ENCODE measurements around the gene STT3A. TPM values are rescaled to one million over a fixed set of nuclear protein-coding genes. Genes with fewer than 3 reads are reported as not detected.

STT3A gene
- total and polyA plus RNA-seq, 2 of the 13 experiments (the other 11 are each of a cell fraction or from before 2014, with no cell fraction given): 229 to 319 TPM

DNA sequence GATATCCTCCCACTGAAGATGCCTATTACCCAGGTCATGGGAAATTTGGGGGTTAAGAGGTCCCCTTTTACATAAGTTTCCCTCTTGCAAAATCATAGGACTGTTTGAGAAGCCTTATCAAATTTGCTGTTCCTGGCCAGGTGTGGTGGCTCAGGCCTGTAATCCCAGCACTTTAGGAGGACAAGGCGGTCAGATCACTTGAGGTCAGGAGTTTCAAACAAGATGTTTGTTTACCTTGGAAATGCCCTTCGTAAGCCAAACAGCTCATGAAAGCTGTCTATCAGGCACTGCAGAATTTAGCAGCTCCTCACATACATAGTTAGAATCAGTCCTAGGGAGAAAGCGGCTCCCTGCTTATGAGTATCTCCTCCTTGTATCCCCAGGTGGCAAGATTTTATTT lies 28.3 kb upstream of the STT3A start (continued):
- no peak for TF ChIP-seq LCORL (IDR thresholded peaks at IDR 0.05)
- TF ChIP-seq LCORL (CRISPR knock-in tag; IDR thresholded peaks at IDR 0.05): 0 out of 2 replicates have a peak, but pooled peaks have one; percentile 21
- no peak for TF ChIP-seq ZNF761 (CRISPR knock-in tag; conservative IDR thresholded peaks at IDR 0.05)
- TF ChIP-seq EP300 (IDR thresholded peaks at IDR 0.05; ENCODE audit: low read depth in 2 of 2, low read length in 2 of 2): peak in 1 of 2 experiments; percentile 46; a peak in 2 of 4 replicates
- TF ChIP-seq EP300 (CRISPR knock-in tag; IDR thresholded peaks at IDR 0.05; ENCODE audit: borderline replicate concordance): no peak
- TF ChIP-seq ZNF589 (CRISPR knock-in tag; conservative IDR thresholded peaks at IDR 0.05): no peak
- 0 out of 2 replicates have a peak, but pooled peaks have one; percentile 23 for TF ChIP-seq ZMYM3 (CRISPR knock-in tag; IDR thresholded peaks at IDR 0.05)
- TF ChIP-seq FOXA3 (CRISPR knock-in tag; IDR thresholded peaks at IDR 0.05): peak; percentile 61; the same call in 1 of the 2 replicates
- peak; percentile 51; the same call in 1 of the 2 replicates for TF ChIP-seq NR2F6 (IDR thresholded peaks at IDR 0.05)
- peak; percentile 37; the same call in 1 of the 2 replicates for TF ChIP-seq NR2F6 (CRISPR knock-in tag; IDR thresholded peaks at IDR 0.05)
- TF ChIP-seq, protein P1, sequence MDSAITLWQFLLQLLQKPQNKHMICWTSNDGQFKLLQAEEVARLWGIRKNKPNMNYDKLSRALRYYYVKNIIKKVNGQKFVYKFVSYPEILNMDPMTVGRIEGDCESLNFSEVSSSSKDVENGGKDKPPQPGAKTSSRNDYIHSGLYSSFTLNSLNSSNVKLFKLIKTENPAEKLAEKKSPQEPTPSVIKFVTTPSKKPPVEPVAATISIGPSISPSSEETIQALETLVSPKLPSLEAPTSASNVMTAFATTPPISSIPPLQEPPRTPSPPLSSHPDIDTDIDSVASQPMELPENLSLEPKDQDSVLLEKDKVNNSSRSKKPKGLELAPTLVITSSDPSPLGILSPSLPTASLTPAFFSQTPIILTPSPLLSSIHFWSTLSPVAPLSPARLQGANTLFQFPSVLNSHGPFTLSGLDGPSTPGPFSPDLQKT (CRISPR knock-in tag; IDR thresholded peaks at IDR 0.05; ENCODE audit: borderline replicate concordance): no peak
- TF ChIP-seq NR2F2 (IDR thresholded peaks at IDR 0.05; ENCODE audit: borderline replicate concordance, low read depth): 0 out of 2 replicates have a peak, but pooled peaks have one; percentile 36
- TF ChIP-seq, protein P2, sequence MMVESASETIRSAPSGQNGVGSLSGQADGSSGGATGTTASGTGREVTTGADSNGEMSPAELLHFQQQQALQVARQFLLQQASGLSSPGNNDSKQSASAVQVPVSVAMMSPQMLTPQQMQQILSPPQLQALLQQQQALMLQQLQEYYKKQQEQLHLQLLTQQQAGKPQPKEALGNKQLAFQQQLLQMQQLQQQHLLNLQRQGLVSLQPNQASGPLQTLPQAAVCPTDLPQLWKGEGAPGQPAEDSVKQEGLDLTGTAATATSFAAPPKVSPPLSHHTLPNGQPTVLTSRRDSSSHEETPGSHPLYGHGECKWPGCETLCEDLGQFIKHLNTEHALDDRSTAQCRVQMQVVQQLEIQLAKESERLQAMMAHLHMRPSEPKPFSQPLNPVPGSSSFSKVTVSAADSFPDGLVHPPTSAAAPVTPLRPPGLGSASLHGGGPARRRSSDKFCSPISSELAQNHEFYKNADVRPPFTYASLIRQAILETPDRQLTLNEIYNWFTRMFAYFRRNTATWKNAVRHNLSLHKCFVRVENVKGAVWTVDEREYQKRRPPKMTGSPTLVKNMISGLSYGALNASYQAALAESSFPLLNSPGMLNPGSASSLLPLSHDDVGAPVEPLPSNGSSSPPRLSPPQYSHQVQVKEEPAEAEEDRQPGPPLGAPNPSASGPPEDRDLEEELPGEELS (CRISPR knock-in tag; IDR thresholded peaks at IDR 0.05): peak; percentile 66
- TF ChIP-seq ZC3H13 (CRISPR knock-in tag; IDR thresholded peaks at IDR 0.05): no peak
- TF ChIP-seq, protein P3, sequence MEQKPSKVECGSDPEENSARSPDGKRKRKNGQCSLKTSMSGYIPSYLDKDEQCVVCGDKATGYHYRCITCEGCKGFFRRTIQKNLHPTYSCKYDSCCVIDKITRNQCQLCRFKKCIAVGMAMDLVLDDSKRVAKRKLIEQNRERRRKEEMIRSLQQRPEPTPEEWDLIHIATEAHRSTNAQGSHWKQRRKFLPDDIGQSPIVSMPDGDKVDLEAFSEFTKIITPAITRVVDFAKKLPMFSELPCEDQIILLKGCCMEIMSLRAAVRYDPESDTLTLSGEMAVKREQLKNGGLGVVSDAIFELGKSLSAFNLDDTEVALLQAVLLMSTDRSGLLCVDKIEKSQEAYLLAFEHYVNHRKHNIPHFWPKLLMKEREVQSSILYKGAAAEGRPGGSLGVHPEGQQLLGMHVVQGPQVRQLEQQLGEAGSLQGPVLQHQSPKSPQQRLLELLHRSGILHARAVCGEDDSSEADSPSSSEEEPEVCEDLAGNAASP (CRISPR knock-in tag; IDR thresholded peaks at IDR 0.05; ENCODE audit: borderline replicate concordance): peak; percentile 63; the same call in 1 of the 2 replicates
- TF ChIP-seq FIP1L1 (IDR thresholded peaks at IDR 0.05; ENCODE audit: borderline replicate concordance, insufficient read depth, low read depth, low read length): no peak
- TF ChIP-seq SOX6 (IDR thresholded peaks at IDR 0.05): no peak
- peak; percentile 30 for TF ChIP-seq SOX6 (CRISPR knock-in tag; IDR thresholded peaks at IDR 0.05)
- peak; percentile 17; the same call in 1 of the 2 replicates for TF ChIP-seq TCF7 (IDR thresholded peaks at IDR 0.05; ENCODE audit: low read depth)
- peak; percentile 48; the same call in 1 of the 2 replicates for TF ChIP-seq FOXJ3 (CRISPR knock-in tag; IDR thresholded peaks at IDR 0.05; ENCODE audit: borderline replicate concordance)
- TF ChIP-seq GATAD1 (CRISPR knock-in tag; IDR thresholded peaks at IDR 0.05): no peak
- TF ChIP-seq ZIK1 (CRISPR knock-in tag; IDR thresholded peaks at IDR 0.05; ENCODE audit: borderline replicate concordance, low read depth): no peak
- TF ChIP-seq, protein P4, sequence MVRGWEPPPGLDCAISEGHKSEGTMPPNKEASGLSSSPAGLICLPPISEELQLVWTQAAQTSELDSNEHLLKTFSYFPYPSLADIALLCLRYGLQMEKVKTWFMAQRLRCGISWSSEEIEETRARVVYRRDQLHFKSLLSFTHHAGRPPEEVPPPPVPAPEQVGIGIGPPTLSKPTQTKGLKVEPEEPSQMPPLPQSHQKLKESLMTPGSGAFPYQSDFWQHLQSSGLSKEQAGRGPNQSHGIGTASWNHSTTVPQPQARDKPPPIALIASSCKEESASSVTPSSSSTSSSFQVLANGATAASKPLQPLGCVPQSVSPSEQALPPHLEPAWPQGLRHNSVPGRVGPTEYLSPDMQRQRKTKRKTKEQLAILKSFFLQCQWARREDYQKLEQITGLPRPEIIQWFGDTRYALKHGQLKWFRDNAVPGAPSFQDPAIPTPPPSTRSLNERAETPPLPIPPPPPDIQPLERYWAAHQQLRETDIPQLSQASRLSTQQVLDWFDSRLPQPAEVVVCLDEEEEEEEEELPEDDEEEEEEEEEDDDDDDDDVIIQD (CRISPR knock-in tag; IDR thresholded peaks at IDR 0.05; ENCODE audit: low read depth): no peak
- TF ChIP-seq, protein P5, sequence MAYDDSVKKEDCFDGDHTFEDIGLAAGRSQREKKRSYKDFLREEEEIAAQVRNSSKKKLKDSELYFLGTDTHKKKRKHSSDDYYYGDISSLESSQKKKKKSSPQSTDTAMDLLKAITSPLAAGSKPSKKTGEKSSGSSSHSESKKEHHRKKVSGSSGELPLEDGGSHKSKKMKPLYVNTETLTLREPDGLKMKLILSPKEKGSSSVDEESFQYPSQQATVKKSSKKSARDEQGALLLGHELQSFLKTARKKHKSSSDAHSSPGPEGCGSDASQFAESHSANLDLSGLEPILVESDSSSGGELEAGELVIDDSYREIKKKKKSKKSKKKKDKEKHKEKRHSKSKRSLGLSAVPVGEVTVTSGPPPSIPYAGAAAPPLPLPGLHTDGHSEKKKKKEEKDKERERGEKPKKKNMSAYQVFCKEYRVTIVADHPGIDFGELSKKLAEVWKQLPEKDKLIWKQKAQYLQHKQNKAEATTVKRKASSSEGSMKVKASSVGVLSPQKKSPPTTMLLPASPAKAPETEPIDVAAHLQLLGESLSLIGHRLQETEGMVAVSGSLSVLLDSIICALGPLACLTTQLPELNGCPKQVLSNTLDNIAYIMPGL (CRISPR knock-in tag; IDR thresholded peaks at IDR 0.05; ENCODE audit: borderline replicate concordance in 1 of 2, low read depth in 1 of 2): no peak
